A549 (cell line): Measurements from ENCODE around the gene ADGRL3.

Experiments
- CTCF ChIP-seq: fragments of >200 bp; sonication (Bioruptor Twin); formaldehyde crosslinking; IDR thresholded peaks from 3 replicates; pipeline ENCODE4 v1.5.1; 2016
- EP300 ChIP-seq, 2 experiments: fragments of >200 bp; sonication (Bioruptor Twin); formaldehyde crosslinking; IDR thresholded peaks; 2 replicates in 1 of 2; 3 replicates in 1 of 2; pipeline ENCODE4 v1.6.1; 2016 to 2017
- HMGXB4 ChIP-seq: fragments of 250-450 bp; sonication (Bioruptor Pico); IDR thresholded peaks from 2 replicates; pipeline ENCODE4 v1.5.0; 2021; ENCODE audit warnings: mild to moderate bottlenecking, moderate library complexity, borderline replicate concordance
- JUN ChIP-seq, 2 experiments: fragments of >200 bp; sonication (Bioruptor Twin); formaldehyde crosslinking; IDR thresholded peaks; 2 replicates in 1 of 2; 3 replicates in 1 of 2; pipeline ENCODE4 v1.6.1; 2016 to 2017
- KDM1A ChIP-seq: fragments of 200-600 bp; sonication (generic); IDR thresholded peaks from 2 replicates; pipeline ENCODE4 v1.6.1; 2016; ENCODE audit warnings: low read depth, mild to moderate bottlenecking
- MAX ChIP-seq: IDR thresholded peaks from 2 replicates; pipeline ENCODE4 v1.6.1; 2012
- NR3C1 ChIP-seq: fragments of >200 bp; sonication (Bioruptor Twin); formaldehyde crosslinking; IDR thresholded peaks from 3 replicates; pipeline ENCODE4 v1.6.1; 2017
- POLR2A ChIP-seq: IDR thresholded peaks from 2 replicates; pipeline ENCODE4 v1.6.1; 2012; ENCODE audit warnings: mild to moderate bottlenecking, low read length
- RCOR1 ChIP-seq: fragments of 150-350 bp; IDR thresholded peaks from 2 replicates; pipeline ENCODE4 v1.6.1; 2014; ENCODE audit warnings: antibody characterized with exemption, low read length, low read depth
- RNF2 ChIP-seq: fragments of 200-600 bp; sonication (generic); IDR thresholded peaks from 2 replicates; pipeline ENCODE4 v1.6.1; 2016; ENCODE audit warnings: low read depth, mild to moderate bottlenecking, antibody characterized with exemption, moderate library complexity, borderline replicate concordance
- ZNF302 ChIP-seq: fragments of 250-450 bp; sonication (Bioruptor Pico); IDR thresholded peaks from 2 replicates; pipeline ENCODE4 v1.9.0; 2021; ENCODE audit warnings: inconsistent platforms, mild to moderate bottlenecking, moderate library complexity

GRCh38 chr4:61922766-61923165 lies 722.6 kb downstream of the ADGRL3 start:
- TF ChIP-seq ZNF302 (CRISPR knock-in tag) (no peak), CTCF (no peak), MAX (no peak), POLR2A (no peak), NR3C1 (no peak), KDM1A (no peak), RNF2 (no peak), JUN (IDR thresholded peaks at IDR 0.05) (no peak), EP300 (IDR thresholded peaks at IDR 0.05) (no peak), HMGXB4 (CRISPR knock-in tag) (no peak), RCOR1 (no peak)
